CD4-positive, alpha-beta T cell treated with Interleukin-15 for 1 hour (primary cell): ENCODE measurements around the gene S100B.
A peak's percentile ranks its signal among the peaks of the same experiment; 100 is the strongest.
"Not testable (repeated sequence)": the region's sequence is repeated elsewhere in the genome, so short reads cannot be mapped to it uniquely, and the experiment has no call there.

Experiments
- DNase-seq: peaks from one replicate; pipeline ENCODE4 v3.0.0-alpha.2; 2020

S100B gene

DNA sequence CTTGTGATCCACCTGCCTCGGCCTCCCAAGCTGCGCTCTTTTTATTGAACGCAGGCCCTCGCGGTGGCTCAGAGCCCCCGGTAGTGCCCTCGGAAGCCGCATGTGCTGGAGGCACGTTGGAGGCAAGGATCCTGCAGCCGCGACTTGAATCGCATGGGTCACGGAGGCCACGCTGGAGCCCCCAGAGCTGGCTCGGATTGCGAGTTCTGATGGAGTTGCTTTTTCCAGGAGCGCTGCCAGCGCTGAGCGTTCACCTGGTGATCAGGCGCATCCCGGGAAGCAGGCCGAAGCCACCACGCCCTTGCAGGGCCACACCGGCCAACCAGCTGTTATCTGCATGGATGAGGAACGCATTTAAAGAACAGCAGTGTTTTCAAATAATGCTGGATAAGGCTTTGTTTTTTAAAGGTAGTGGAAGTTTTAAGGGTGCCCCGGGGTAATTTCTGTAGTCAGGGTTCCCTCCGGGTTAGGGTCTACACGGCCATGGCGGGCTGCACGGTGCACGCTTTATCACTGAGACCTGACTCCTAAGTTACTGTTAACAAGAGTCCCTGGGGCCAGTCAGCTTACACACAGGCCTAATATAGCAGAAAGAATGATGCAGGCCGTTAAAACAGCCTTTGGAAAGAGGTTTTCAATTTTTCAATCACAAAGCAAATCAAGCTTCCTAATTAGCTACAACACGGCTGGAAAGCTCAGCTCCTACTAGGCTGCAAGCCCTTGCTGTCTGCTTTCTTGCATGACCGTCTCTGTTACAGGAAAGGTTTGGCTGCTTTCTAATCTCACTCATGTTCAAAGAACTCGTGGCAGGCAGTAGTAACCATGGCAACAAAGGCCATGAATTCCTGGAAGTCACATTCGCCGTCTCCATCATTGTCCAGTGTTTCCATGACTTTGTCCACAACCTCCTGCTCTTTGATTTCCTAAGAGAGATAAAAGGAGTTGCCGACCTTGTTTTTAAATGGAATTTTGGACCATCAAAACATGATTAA lies 6.0 kb downstream of the S100B start:
- no peak for DNase-seq

DNA sequence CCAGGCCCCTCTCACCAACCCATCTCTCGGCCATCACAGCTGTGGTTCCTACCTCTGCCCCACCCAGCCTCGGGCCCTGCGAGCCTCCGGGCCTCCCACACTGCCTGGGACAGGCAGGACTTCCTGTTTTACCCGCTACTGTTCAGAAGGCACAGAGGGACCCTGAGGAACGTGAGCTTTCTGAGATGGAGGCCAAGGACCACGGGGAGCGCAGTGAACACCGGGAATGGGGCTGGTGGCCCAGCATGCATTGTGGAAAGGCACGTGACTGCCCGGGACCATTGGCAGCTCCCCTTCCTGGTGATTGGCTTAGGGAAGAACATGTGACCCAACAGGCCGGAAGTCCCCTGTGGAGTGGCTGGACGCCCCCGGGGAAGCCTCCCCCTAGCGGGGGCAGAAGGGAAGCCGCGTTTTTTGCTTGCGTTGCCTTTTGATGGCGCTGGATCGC lies 7.0 kb downstream of the S100B start:
- no peak for DNase-seq

- DNase-seq = no peak
Observed at GRCh38 chr21:46597031-46597430, 7.9 kb downstream of the S100B start.

GRCh38 chr21:46596201-46596600 lies 8.7 kb downstream of the S100B start:
- DNase-seq = no peak

GRCh38 chr21:46594276-46594675 lies 10.6 kb downstream of the S100B start:
- DNase-seq = no peak

DNA sequence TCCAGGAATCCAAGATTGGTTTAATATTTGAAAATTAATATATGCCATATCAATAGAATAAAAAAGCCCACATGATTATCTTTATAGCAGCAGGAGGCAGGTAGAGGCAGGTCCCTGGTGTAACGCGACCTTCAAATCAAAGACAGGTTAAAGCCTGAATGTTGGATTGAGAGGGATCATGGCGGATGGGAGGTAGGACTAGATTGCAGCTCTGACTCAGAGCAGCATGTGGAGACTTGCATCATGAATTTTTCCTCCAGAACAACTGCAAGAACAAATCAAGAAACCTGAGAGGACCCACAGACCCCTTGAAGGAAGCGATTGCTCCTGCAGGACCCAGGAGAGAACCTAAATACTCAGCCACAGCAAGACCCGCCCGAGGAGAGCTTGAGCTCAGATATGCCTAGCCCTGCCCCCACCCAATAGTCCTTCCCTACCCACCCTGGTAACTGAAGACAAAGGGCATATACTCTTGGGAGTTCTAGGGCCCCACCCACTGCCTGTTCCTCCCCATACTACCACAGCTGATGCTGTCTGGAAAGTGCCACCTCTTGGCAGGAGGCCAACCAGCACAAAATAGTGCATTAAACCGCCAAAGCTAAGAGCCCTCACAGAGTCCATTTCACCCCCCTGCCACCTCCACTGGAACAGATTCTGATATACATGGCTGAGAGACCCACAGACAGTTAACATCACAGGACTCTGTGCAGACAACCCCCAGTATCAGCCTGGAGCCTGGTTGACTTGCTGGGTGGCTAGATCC lies 19.5 kb downstream of the S100B start:
- DNase-seq = no peak

DNA sequence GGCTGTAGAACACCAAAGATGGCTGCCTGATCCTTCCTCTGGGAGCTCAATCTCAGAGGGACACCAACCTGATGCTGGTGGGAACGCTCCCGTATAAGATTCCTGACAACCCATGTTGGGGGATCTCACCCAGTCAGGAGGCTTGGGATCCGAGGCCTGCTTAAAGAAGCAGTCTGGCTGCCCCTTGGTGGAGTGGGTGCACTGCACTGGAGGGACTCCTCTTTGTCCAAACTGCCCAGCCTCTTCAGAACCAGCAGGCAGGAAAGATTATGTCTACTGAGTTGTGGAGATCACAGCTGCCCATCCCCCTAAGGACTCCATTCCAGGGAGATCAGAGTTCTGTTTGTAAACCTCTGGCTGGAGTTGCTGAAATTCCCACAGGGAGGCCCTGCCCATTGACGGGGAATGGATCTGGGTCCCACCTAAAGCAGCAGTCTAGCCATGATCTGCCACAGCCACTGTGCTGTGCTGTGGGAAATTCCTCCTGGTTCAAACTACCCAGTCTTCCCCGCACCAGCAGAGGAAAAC lies 23.0 kb downstream of the S100B start:
- no peak for DNase-seq

GRCh38 chr21:46579394-46579793 lies 25.5 kb downstream of the S100B start:
- not testable (repeated sequence) for DNase-seq

- DNase-seq = not testable (repeated sequence)
Observed at GRCh38 chr21:46577786-46578185, 27.1 kb downstream of the S100B start.

- DNase-seq = no peak
Observed at GRCh38 chr21:46572850-46573249, 32.0 kb downstream of the S100B start.

DNA sequence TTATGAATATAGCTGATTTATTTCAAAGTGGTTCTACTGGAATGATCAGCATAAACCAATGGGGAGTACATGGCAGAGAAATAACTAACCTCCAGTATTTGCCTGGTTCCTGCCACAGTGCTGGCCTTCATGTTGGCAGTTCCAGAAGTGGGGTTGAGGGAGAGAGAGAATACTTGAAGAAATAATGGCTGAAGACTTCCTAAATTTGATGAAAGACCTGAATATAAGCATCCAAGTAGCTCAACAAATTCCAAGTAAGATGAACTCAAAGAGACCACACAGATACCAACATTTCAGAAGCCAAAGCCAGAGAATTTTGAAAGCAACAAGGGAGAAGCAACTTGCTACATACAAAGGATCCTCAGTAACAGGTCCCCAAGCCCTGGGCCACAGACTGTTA lies 34.3 kb downstream of the S100B start:
- DNase-seq = no peak

- DNase-seq = no peak
Observed at GRCh38 chr21:46570119-46570518, 34.8 kb downstream of the S100B start.

GRCh38 chr21:46569081-46569480 lies 35.8 kb downstream of the S100B start:
- DNase-seq = no peak

GRCh38 chr21:46568562-46568961 lies 36.3 kb downstream of the S100B start:
- no peak for DNase-seq

GRCh38 chr21:46567348-46567747 lies 37.5 kb downstream of the S100B start:
- no peak for DNase-seq

- DNase-seq = no peak
Observed at GRCh38 chr21:46564391-46564790, 40.5 kb downstream of the S100B start.

DNA sequence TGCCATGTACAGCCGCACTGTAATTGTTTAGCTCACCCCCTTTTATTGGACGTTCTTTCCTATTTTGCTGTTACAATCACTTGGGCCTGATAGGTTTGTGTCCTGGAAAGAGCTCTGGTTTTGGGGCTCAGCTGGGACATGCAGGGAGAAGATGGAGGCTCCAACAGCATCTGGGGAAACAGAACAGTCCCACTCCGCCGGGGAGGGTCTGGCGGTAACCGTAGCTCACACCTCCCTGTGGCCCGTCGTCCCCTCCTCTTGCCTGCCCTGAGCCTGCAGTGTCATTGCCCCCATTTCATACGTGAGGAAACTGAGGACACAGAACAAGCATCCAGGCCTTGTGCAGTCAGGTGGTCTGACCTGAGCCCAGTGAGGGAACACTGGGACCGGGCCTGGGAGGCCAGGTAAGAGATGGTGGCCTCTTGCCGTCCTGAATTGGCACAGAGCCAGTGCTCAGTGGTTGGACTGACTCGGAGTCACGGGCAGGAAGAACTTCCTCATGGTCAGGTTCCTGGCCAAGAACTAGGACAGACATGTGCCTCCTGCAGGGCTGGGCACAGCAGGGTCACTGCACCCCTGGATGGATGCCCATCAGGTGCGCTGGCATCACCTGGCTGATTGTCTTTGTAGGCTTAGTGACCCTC lies 41.8 kb downstream of the S100B start:
- no peak for DNase-seq

- DNase-seq = no peak
Observed at GRCh38 chr21:46562472-46562871, 42.4 kb downstream of the S100B start.

DNA sequence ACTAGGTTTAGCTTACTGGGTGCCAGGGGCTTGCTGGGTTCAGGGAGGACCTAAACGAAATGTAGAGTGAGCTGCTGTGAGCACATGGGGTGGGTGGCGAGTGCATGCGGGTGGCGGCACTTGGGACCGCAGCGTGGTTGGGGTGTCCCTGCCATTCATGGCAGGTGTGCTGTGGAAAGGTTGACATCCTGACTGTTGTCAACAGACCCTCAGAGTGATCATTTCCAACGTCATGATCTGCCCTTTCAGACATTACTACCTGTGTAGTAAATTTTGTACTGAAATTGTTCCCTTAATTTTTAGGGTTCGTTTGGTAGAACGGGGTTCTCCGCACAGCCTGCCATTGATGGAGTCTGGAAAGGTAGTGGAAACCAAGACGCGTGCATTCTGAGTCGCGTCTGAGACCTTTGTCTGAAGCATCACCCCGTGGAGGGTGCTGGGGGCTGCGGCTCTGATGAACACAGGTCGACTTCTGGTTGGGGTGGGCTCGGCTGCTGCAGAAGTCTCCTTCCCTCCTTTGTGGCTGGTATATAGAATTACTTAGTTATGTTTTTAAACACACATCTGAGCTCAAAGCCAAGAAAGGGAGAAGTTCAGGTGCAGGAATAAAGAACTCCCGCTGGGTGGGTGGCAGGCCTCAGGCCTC lies 43.3 kb downstream of the S100B start:
- DNase-seq = no peak

DNA sequence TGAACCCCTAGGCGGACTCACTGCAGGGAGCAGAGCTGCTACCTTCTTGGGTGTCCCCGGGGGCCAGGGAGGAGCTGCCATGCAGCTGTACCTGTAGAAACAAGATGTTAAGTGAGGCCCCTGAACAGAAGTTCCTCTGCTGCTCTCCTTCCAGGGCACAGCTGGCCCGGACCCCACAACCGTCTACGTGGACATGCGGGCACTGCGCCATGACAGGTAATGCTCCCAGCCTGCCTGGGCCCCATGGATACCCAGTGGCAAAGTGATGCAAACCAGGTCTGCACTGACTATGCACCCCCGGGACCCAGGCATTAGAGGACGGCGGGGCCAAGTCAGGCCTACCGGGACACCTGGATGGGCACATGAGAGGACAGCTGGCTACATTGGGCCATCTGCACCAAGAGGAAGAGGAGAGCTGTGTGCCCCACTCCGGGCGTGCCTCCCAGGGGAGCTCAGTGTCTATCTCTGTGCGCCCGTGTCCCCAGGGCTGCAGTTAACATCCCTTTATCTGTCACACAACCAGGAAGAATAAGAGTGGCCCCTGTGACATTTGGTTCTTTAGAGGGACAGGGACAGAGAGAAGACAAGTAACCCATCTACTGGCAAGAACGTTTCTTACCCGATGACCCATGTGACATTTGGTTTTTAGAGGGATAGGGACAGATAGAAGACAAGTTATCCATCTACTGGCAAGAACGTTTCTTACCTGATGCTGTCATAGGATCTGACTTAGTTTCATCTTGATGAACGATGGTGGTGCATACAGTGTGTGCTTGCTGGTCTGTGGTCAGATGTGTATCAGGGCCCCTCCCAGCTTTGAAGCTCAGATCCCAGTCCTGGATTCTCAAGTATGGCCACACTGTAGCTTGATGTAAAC lies 44.1 kb downstream of the S100B start:
- no peak for DNase-seq

DNA sequence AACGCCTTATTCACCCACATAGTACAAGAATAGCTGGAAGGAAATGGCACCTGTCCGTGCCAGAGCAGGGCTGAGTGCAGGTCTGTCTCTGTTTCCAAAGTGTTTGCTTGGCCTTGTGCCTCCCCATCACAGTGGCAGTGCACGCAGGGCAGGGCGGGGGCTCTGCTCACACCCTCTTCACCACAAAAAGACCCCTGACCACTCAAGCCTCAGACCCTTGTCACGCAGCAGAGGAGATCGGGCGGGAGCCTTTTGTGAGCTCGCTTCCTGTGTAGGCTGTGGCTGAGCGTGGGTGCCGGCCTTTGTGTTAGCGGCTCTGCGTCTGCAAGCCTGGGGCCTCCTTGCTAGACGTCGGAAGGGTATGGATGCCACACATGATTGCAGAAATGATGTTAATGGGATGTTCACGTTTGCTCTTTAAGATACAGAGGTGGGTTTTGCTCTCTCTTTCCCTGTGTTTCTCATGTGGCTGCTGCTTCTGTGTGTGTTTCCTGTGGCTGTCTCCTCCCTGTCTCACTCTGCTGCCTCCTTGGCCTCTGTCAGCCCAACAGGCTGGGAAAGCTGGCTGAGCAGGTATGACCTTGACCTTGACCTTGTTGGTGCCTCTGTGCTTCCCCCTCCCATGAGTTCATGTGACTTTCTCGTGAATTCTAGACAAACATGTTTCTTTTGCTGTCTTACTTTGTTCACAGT lies 45.4 kb downstream of the S100B start:
- DNase-seq = peak; percentile 54
